Putamen (tissue), 1 donor: ENCODE measurements around the gene KDM4B.
"Not testable (repeated sequence)": the region's sequence is repeated elsewhere in the genome, so short reads cannot be mapped to it uniquely, and the experiment has no call there.

Experiments
- DNase-seq: peaks from one replicate; pipeline ENCODE4 v3.0.0-alpha.2; 2016; ENCODE audit warnings: low spot score

KDM4B gene

GRCh38 chr19:4968462-4969291 is at the start of gene KDM4B:
Gene KDM4B, plus strand, starts transcription at chr19:4969113. Its CDS starts 63,778 bp downstream, at chr19:5032891.
- peak; percentile 99 for DNase-seq

GRCh38 chr19:4922530-4923275 is 46.2 kb upstream of the KDM4B start:
- no peak for DNase-seq

- DNase-seq, result no peak
Measured at GRCh38 chr19:4923276-4923747, 45.6 kb upstream of the KDM4B start.

- no peak for DNase-seq
Measured at GRCh38 chr19:4929186-4929585, 39.7 kb upstream of the KDM4B start.

- no peak for DNase-seq
Measured at GRCh38 chr19:4930664-4931063, 38.2 kb upstream of the KDM4B start.

- no peak for DNase-seq
Measured at GRCh38 chr19:4932711-4933110, 36.2 kb upstream of the KDM4B start.

- no peak for DNase-seq
Measured at GRCh38 chr19:4933528-4933927, 35.4 kb upstream of the KDM4B start.

- no peak for DNase-seq
Measured at GRCh38 chr19:4935444-4935843, 33.5 kb upstream of the KDM4B start.

GRCh38 chr19:4937060-4937459 is 31.9 kb upstream of the KDM4B start:
- DNase-seq, result no peak

- not testable (repeated sequence) for DNase-seq
Measured at GRCh38 chr19:4938461-4938860, 30.5 kb upstream of the KDM4B start.

GRCh38 chr19:4939466-4939865 is 29.4 kb upstream of the KDM4B start:
- DNase-seq, result no peak

- DNase-seq, result not testable (repeated sequence)
Measured at GRCh38 chr19:4941638-4942169, 27.2 kb upstream of the KDM4B start.

- not testable (repeated sequence) for DNase-seq
Measured at GRCh38 chr19:4950650-4951049, 18.3 kb upstream of the KDM4B start.

- no peak for DNase-seq
Measured at GRCh38 chr19:4951656-4952055, 17.3 kb upstream of the KDM4B start.

GRCh38 chr19:4952945-4953344 is 16.0 kb upstream of the KDM4B start:
- DNase-seq, result no peak

- not testable (repeated sequence) for DNase-seq
Measured at GRCh38 chr19:4954320-4955149, 14.4 kb upstream of the KDM4B start.

GRCh38 chr19:4955274-4955673 is 13.6 kb upstream of the KDM4B start:
- no peak for DNase-seq

GRCh38 chr19:4957981-4958380 is 10.9 kb upstream of the KDM4B start:
- DNase-seq, result no peak

GRCh38 chr19:4962085-4962619 is 6.8 kb upstream of the KDM4B start:
- DNase-seq, result no peak

- DNase-seq, result no peak
Measured at GRCh38 chr19:4965061-4965460, 3.9 kb upstream of the KDM4B start.

GRCh38 chr19:4966591-4966990 is 2.3 kb upstream of the KDM4B start:
- DNase-seq, result no peak
